GM23338 (cell line): ENCODE results near the gene PRR12. TPM values are rescaled to one million over a fixed set of nuclear protein-coding genes. Genes with fewer than 3 reads are reported as not detected.

Source experiments
- ATAC-seq: fragments of 200-7000 bp; cut with Tn5 transposase; 3 replicates; pipeline ENCODE4 v1.9.1; 2020
- DNase-seq: peaks from one replicate; pipeline ENCODE4 v3.0.0-alpha.2; 2015; ENCODE audit warnings: low spot score
- H2AFZ ChIP-seq: fragments of 200-600 bp; sonication (generic); 2 replicates; pipeline ENCODE4 v1.8.0; 2016; ENCODE audit warnings: antibody characterized with exemption, mild to moderate bottlenecking, moderate library complexity
- H3F3A ChIP-seq: fragments of 200-600 bp; sonication (generic); replicated peaks from 2 replicates; pipeline ENCODE4 v1.8.0; 2017; ENCODE audit warnings: antibody characterized with exemption, mixed run types, low read depth
- H3K27ac ChIP-seq: fragments of 200-600 bp; sonication (generic); 2 replicates; pipeline ENCODE4 v1.6.1; 2016; ENCODE audit warnings: low read depth
- H3K27me3 ChIP-seq: fragments of 200-600 bp; sonication (generic); 2 replicates; pipeline ENCODE4 v1.8.0; 2016; ENCODE audit warnings: mild to moderate bottlenecking, mixed run types, moderate library complexity; ENCODE audit not compliant: insufficient read depth
- H3K36me3 ChIP-seq: fragments of 200-600 bp; sonication (generic); 2 replicates; pipeline ENCODE4 v1.8.0; 2016; ENCODE audit warnings: mild to moderate bottlenecking; ENCODE audit not compliant: insufficient read depth
- H3K4me1 ChIP-seq: fragments of 200-600 bp; sonication (generic); 2 replicates; pipeline ENCODE4 v1.8.0; 2016; ENCODE audit warnings: mild to moderate bottlenecking, moderate library complexity; ENCODE audit not compliant: insufficient read depth
- H3K4me2 ChIP-seq: fragments of 200-600 bp; sonication (generic); 2 replicates; pipeline ENCODE4 v1.7.1; 2017; ENCODE audit warnings: mixed run types
- H3K4me3 ChIP-seq: fragments of 200-600 bp; sonication (generic); 2 replicates; pipeline ENCODE4 v1.6.1; 2016; ENCODE audit warnings: mixed run types
- H3K79me2 ChIP-seq: fragments of 200-600 bp; sonication (generic); replicated peaks from 2 replicates; pipeline ENCODE4 v1.8.0; 2017; ENCODE audit warnings: mild to moderate bottlenecking; ENCODE audit not compliant: insufficient read depth
- H3K9me2 ChIP-seq: fragments of 200-600 bp; sonication (generic); 2 replicates; pipeline ENCODE4 v1.8.0; 2017; ENCODE audit not compliant: insufficient read depth
- H4K20me1 ChIP-seq: fragments of 200-600 bp; sonication (generic); replicated peaks from 2 replicates; pipeline ENCODE4 v1.8.0; 2017; ENCODE audit warnings: mild to moderate bottlenecking; ENCODE audit not compliant: insufficient read depth
- H3K27ac Mint-ChIP-seq: 2 replicates; pipeline ENCODE4 v1.8.0; 2020; ENCODE audit warnings: inconsistent platforms, mild to moderate bottlenecking, moderate library complexity, mixed read lengths
- H3K27me3 Mint-ChIP-seq: 3 replicates; pipeline ENCODE4 v1.8.0; 2022; ENCODE audit warnings: low read depth, mild to moderate bottlenecking, moderate library complexity, mixed read lengths, inconsistent platforms; ENCODE audit not compliant: insufficient read depth, poor library complexity
- H3K36me3 Mint-ChIP-seq: 3 replicates; pipeline ENCODE4 v1.8.0; 2021; ENCODE audit warnings: low read depth, mild to moderate bottlenecking, inconsistent platforms, moderate library complexity, mixed read lengths
- H3K4me1 Mint-ChIP-seq: 3 replicates; pipeline ENCODE4 v1.8.0; 2020; ENCODE audit warnings: mild to moderate bottlenecking, inconsistent platforms, mixed read lengths
- H3K4me3 Mint-ChIP-seq: 3 replicates; pipeline ENCODE4 v1.8.0; 2021; ENCODE audit warnings: moderate library complexity, mild to moderate bottlenecking, inconsistent platforms, mixed read lengths
- H3K9me3 Mint-ChIP-seq: 3 replicates; pipeline ENCODE4 v1.8.0; 2020; ENCODE audit warnings: moderate library complexity, mild to moderate bottlenecking, inconsistent platforms, mixed read lengths
- CREB1 ChIP-seq: fragments of 250-450 bp; sonication (Bioruptor Pico); IDR thresholded peaks from 2 replicates; pipeline ENCODE4 v1.5.0; 2020; ENCODE audit warnings: low read depth, mild to moderate bottlenecking, moderate library complexity
- EZH2 ChIP-seq: fragments of 200-600 bp; sonication (generic); IDR thresholded peaks from one replicate; pipeline ENCODE4 v1.8.0; 2017; ENCODE audit warnings: antibody characterized with exemption, mild to moderate bottlenecking, low read depth; ENCODE audit not compliant: unreplicated experiment
- EZH2phosphoT487 ChIP-seq: fragments of 200-600 bp; sonication (generic); IDR thresholded peaks from one replicate; pipeline ENCODE4 v1.8.1; 2018; ENCODE audit warnings: antibody characterized with exemption; ENCODE audit not compliant: unreplicated experiment
- JUNB ChIP-seq: IDR thresholded peaks from one replicate; pipeline ENCODE4 v1.6.1; 2016; ENCODE audit warnings: antibody characterized with exemption; ENCODE audit not compliant: unreplicated experiment
- NANOG ChIP-seq: IDR thresholded peaks from 2 replicates; pipeline ENCODE4 v1.6.1; 2016; ENCODE audit warnings: antibody characterized with exemption, borderline replicate concordance
- POLR2AphosphoS5 ChIP-seq: IDR thresholded peaks from 2 replicates; pipeline ENCODE4 v1.6.1; 2016; ENCODE audit warnings: antibody characterized with exemption, low read depth
- STAT1 ChIP-seq: IDR thresholded peaks from one replicate; pipeline ENCODE4 v1.6.1; 2016; ENCODE audit warnings: antibody characterized with exemption; ENCODE audit not compliant: unreplicated experiment
- ZNF114 ChIP-seq: fragments of 250-450 bp; sonication (Bioruptor Pico); IDR thresholded peaks from 2 replicates; pipeline ENCODE4 v1.5.0; 2020; ENCODE audit warnings: mild to moderate bottlenecking, moderate library complexity
- ZNF331 ChIP-seq: fragments of 250-450 bp; sonication (Bioruptor Pico); IDR thresholded peaks from 2 replicates; pipeline ENCODE4 v1.5.0; 2020; ENCODE audit warnings: low read depth, mild to moderate bottlenecking, moderate library complexity
- ZNF462 ChIP-seq: fragments of 250-450 bp; sonication (Bioruptor Pico); IDR thresholded peaks from 2 replicates; pipeline ENCODE4 v1.5.0; 2020; ENCODE audit warnings: mild to moderate bottlenecking, moderate library complexity
- polyA plus RNA-seq: library from polyadenylated mRNA; unstranded; fragments of >200 nt; fragmentation: Nextera tagmentation; extraction: Ambion mirVana; gene quantifications from 2 replicates; pipeline ENCODE4 v1.2.1, GENCODE V29; 2016
- total RNA-seq: library from RNA; depleted of rRNA; stranded (reverse); fragments of >200 nt; shearing (Covaris generic); gene quantifications from 2 replicates; pipeline ENCODE4 v1.2.3, GENCODE V29; 2014
- TF ChIP-seq, protein P1 (sequence below), 2 experiments: fragments of 200-600 bp in 1 of 2; sonication (generic) in 1 of 2; conservative IDR thresholded peaks; 2 replicates each; pipeline versions ENCODE4 v1.5.1 to v1.6.1; 2016 to 2017; ENCODE audit warnings: antibody characterized with exemption in 2 of 2, low read depth in 2 of 2, mild to moderate bottlenecking in 2 of 2, moderate library complexity in 1 of 2
- TF ChIP-seq, protein P2 (sequence below): IDR thresholded peaks from one replicate; pipeline ENCODE4 v1.6.1; 2018; ENCODE audit warnings: antibody characterized with exemption; ENCODE audit not compliant: unreplicated experiment
- TF ChIP-seq, protein P3 (sequence below): IDR thresholded peaks from 2 replicates; pipeline ENCODE4 v1.6.1; 2016; ENCODE audit warnings: antibody characterized with exemption

The PRR12 gene
- total and polyA plus RNA-seq, 2 experiments from 2014 or later = 8.6 to 41.6 TPM

GRCh38 chr19:49609499-49610092 lies 18.6 kb downstream of the PRR12 start:
- Mint-ChIP-seq H3K4me1 (no peaks in the 10 kb centered on the region), H3K36me3 (peaks cover 72% of the 10 kb centered on the region), H3K9me3 (no peaks in the 10 kb centered on the region), H3K4me3 (no peak overlapping the region), H3K27ac (no peak overlapping the region), H3K27me3 (peaks cover 14% of the 10 kb centered on the region)
- Histone ChIP-seq H3K4me3 (no peak overlapping the region), H3K27ac (no peak overlapping the region), H3K36me3 (peaks cover 13% of the 10 kb centered on the region), H4K20me1 (peaks cover 49% of the 10 kb centered on the region), H3K4me1 (no peaks in the 10 kb centered on the region; the same call in 1 of the 2 replicates), H3K27me3 (no peaks in the 10 kb centered on the region), H2AFZ (no peak overlapping the region), H3K9me2 (no peaks in the 10 kb centered on the region), H3F3A (peaks cover 20% of the 10 kb centered on the region; the same call in 1 of the 2 replicates), H3K79me2 (peaks cover 91% of the 10 kb centered on the region), H3K4me2 (no peak overlapping the region)
- ATAC-seq (no peak), DNase-seq (no peak)
- TF ChIP-seq EZH2phosphoT487 (no peak), STAT1 (no peak), ZNF331 (CRISPR knock-in tag) (no peak), JUNB (no peak), ZNF114 (no peak), CREB1 (CRISPR knock-in tag) (no peak), ZNF462 (CRISPR knock-in tag) (no peak), NANOG (no peak), POLR2AphosphoS5 (no peak), EZH2 (no peak)
- TF ChIP-seq, protein P1, sequence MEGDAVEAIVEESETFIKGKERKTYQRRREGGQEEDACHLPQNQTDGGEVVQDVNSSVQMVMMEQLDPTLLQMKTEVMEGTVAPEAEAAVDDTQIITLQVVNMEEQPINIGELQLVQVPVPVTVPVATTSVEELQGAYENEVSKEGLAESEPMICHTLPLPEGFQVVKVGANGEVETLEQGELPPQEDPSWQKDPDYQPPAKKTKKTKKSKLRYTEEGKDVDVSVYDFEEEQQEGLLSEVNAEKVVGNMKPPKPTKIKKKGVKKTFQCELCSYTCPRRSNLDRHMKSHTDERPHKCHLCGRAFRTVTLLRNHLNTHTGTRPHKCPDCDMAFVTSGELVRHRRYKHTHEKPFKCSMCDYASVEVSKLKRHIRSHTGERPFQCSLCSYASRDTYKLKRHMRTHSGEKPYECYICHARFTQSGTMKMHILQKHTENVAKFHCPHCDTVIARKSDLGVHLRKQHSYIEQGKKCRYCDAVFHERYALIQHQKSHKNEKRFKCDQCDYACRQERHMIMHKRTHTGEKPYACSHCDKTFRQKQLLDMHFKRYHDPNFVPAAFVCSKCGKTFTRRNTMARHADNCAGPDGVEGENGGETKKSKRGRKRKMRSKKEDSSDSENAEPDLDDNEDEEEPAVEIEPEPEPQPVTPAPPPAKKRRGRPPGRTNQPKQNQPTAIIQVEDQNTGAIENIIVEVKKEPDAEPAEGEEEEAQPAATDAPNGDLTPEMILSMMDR (conservative IDR thresholded peaks at IDR 0.05; ENCODE audit: low read depth in 2 of 2) = no peak
- TF ChIP-seq, protein P2, sequence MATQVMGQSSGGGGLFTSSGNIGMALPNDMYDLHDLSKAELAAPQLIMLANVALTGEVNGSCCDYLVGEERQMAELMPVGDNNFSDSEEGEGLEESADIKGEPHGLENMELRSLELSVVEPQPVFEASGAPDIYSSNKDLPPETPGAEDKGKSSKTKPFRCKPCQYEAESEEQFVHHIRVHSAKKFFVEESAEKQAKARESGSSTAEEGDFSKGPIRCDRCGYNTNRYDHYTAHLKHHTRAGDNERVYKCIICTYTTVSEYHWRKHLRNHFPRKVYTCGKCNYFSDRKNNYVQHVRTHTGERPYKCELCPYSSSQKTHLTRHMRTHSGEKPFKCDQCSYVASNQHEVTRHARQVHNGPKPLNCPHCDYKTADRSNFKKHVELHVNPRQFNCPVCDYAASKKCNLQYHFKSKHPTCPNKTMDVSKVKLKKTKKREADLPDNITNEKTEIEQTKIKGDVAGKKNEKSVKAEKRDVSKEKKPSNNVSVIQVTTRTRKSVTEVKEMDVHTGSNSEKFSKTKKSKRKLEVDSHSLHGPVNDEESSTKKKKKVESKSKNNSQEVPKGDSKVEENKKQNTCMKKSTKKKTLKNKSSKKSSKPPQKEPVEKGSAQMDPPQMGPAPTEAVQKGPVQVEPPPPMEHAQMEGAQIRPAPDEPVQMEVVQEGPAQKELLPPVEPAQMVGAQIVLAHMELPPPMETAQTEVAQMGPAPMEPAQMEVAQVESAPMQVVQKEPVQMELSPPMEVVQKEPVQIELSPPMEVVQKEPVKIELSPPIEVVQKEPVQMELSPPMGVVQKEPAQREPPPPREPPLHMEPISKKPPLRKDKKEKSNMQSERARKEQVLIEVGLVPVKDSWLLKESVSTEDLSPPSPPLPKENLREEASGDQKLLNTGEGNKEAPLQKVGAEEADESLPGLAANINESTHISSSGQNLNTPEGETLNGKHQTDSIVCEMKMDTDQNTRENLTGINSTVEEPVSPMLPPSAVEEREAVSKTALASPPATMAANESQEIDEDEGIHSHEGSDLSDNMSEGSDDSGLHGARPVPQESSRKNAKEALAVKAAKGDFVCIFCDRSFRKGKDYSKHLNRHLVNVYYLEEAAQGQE = no peak
- TF ChIP-seq, protein P3, sequence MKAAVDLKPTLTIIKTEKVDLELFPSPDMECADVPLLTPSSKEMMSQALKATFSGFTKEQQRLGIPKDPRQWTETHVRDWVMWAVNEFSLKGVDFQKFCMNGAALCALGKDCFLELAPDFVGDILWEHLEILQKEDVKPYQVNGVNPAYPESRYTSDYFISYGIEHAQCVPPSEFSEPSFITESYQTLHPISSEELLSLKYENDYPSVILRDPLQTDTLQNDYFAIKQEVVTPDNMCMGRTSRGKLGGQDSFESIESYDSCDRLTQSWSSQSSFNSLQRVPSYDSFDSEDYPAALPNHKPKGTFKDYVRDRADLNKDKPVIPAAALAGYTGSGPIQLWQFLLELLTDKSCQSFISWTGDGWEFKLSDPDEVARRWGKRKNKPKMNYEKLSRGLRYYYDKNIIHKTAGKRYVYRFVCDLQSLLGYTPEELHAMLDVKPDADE = no peak
